PC-9 (cell line): ENCODE results near the gene SFTA2.

Source experiments
- EZH2 ChIP-seq: fragments of 200-600 bp; sonication (generic); IDR thresholded peaks from 2 replicates; pipeline ENCODE4 v1.8.0; 2017; ENCODE audit warnings: antibody characterized with exemption, low read depth
- TF ChIP-seq, protein P1 (sequence below): fragments of 200-600 bp; sonication (generic); conservative IDR thresholded peaks from 2 replicates; pipeline ENCODE4 v1.6.1; 2017; ENCODE audit warnings: mixed run types, antibody characterized with exemption, mild to moderate bottlenecking, moderate library complexity

DNA sequence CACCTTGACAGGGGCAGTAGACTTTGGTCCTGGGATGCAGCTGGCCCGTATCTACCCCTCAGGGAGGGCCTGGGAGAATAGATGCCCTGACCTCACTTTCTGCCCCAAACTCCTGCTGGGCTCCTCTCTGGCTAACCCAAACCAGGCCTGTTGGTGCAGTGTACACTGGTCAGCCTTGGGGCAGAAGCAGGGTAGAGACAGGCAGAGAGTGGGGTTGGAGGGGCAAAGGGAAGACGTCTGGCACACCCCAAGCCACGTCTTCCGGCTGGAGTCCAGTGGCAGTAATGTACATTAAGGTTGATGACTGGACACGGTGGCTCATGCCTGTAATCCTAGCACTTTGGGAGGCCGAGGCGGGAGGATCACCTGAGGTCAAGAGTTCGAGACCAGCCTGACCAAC is 38.3 kb downstream of the SFTA2 start:
- TF ChIP-seq, protein P1, sequence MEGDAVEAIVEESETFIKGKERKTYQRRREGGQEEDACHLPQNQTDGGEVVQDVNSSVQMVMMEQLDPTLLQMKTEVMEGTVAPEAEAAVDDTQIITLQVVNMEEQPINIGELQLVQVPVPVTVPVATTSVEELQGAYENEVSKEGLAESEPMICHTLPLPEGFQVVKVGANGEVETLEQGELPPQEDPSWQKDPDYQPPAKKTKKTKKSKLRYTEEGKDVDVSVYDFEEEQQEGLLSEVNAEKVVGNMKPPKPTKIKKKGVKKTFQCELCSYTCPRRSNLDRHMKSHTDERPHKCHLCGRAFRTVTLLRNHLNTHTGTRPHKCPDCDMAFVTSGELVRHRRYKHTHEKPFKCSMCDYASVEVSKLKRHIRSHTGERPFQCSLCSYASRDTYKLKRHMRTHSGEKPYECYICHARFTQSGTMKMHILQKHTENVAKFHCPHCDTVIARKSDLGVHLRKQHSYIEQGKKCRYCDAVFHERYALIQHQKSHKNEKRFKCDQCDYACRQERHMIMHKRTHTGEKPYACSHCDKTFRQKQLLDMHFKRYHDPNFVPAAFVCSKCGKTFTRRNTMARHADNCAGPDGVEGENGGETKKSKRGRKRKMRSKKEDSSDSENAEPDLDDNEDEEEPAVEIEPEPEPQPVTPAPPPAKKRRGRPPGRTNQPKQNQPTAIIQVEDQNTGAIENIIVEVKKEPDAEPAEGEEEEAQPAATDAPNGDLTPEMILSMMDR, result no peak
- no peak for TF ChIP-seq EZH2
